Measurements from ENCODE around the gene NXPE3.

Gene NXPE3

DNA sequence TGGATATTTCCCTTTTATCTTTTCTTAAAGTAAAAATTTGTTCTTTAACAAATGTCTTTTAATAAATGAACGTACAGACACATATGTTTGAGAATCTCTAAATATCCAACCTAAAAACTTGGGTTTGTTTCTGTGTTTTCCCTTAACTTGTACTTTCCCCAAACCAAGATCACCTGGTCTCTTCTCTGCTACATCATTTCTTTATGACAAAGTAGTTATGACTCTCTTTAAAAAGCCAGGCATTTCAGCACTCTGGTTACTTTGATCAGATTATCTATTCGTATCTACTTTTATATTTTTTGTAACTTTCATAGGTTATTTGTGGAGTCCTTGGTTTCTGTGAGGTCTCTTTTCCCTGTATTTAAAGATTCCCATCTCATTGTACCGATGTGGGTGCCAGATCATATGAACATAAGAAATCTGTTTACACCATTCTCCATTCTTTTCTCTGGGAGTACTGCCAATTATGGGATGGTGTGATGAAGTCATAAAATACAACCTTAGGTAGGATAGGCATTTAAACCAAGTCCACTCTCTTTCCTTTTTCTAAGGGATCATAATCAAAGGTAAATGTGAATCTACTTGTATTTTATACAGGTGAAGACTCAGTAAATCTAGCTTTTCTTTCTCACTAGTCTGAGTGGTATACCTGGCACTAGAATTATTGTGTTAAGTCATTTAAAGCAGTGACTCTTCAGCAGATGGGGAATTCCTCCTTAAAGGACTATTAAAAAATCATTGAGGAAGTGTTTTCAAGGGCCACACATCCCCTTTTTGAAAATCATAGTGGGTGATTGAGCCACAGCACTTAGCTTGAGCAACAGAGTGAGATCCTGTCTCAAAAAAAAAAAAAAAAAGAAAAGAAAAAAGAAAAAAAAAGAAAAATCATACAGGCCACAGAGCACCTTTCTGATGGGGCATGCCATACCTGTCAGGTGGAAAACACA lies 57.9 kb downstream of the NXPE3 start:
- Histone ChIP-seq H3K4me1 (no peaks in the 10 kb centered on the region), H3K4me3 (ENCODE audit: low read depth, low read length) (no peak overlapping the region), H3K36me3 (no peaks in the 10 kb centered on the region), H3K9me3 (no peaks in the 10 kb centered on the region), H3K27me3 (no peaks in the 10 kb centered on the region)
- TF ChIP-seq CTCF (IDR thresholded peaks at IDR 0.05; ENCODE audit: low read depth, low read length): no peak
- no peak for DNase-seq

DNA sequence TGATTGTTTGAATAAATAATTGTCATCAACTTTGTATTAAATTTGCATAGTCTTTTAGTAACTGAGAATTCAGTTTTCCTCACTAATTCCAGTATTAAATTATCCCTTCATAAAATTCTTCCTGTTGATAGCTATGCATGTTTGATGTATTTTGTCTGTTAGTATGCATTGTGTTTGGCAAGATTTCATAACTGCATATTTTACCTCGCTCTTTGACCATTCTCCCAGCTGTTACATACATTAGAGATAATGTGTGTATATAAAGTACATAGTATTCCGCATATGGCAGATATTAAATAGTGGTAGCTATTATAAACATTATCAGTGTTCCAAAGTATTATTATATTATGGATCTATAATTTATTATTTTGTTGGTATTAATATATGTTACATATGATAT lies 59.7 kb downstream of the NXPE3 start:
- TF ChIP-seq CTCF (IDR thresholded peaks at IDR 0.05; ENCODE audit: low read depth, low read length): no peak
- no peaks in the 10 kb centered on the region for H3K9me3 ChIP-seq
- H3K4me1 ChIP-seq: no peaks in the 10 kb centered on the region
- no peaks in the 10 kb centered on the region for H3K27me3 ChIP-seq
- DNase-seq: no peak
- no peaks in the 10 kb centered on the region for H3K36me3 ChIP-seq
- no peak overlapping the region for H3K4me3 ChIP-seq (ENCODE audit: low read depth, low read length)

- no peak for TF ChIP-seq CTCF (IDR thresholded peaks at IDR 0.05; ENCODE audit: low read depth, low read length)
- H3K9me3 ChIP-seq: no peaks in the 10 kb centered on the region
- H3K36me3 ChIP-seq: no peaks in the 10 kb centered on the region
- H3K4me3 ChIP-seq (ENCODE audit: low read depth, low read length): no peak overlapping the region
- no peaks in the 10 kb centered on the region for H3K27me3 ChIP-seq
- no peaks in the 10 kb centered on the region for H3K4me1 ChIP-seq
- DNase-seq: no peak
Observed at GRCh38 chr3:101840066-101840465, 61.1 kb downstream of the NXPE3 start.

GRCh38 chr3:101842245-101842934 lies 63.4 kb downstream of the NXPE3 start:
- Histone ChIP-seq H3K9me3 (no peaks in the 10 kb centered on the region), H3K4me3 (ENCODE audit: low read depth, low read length) (no peak overlapping the region), H3K27me3 (no peaks in the 10 kb centered on the region), H3K36me3 (no peaks in the 10 kb centered on the region), H3K4me1 (no peaks in the 10 kb centered on the region)
- no peak for DNase-seq
- no peak for TF ChIP-seq CTCF (IDR thresholded peaks at IDR 0.05; ENCODE audit: low read depth, low read length)

GRCh38 chr3:101842935-101843330 lies 63.9 kb downstream of the NXPE3 start:
- no peak for DNase-seq
- no peaks in the 10 kb centered on the region for H3K36me3 ChIP-seq
- no peaks in the 10 kb centered on the region for H3K27me3 ChIP-seq
- H3K9me3 ChIP-seq: no peaks in the 10 kb centered on the region
- H3K4me3 ChIP-seq (ENCODE audit: low read depth, low read length): no peak overlapping the region
- no peak for TF ChIP-seq CTCF (IDR thresholded peaks at IDR 0.05; ENCODE audit: low read depth, low read length)
- no peaks in the 10 kb centered on the region for H3K4me1 ChIP-seq

DNA sequence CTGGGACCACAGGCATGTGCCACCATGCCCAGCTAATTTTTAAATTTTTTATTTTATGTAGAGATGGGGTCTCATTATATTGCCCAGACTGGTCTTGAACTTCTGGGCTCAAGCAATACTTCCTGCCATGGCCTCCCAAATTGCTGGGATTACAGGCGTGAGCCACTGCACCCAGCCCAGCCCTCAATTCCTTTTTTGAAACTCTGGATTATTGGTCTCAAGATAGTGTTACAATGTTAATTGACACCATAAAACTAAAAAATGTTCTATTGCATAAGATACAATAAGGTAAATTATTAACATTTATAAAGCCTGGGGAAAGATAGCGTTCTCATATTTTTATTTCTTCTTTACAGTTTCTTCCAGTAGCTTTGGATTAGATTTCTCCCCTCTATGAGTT lies 66.4 kb downstream of the NXPE3 start:
- Histone ChIP-seq H3K4me3 (ENCODE audit: low read depth, low read length) (no peak overlapping the region), H3K9me3 (no peaks in the 10 kb centered on the region), H3K36me3 (no peaks in the 10 kb centered on the region), H3K4me1 (0 out of 2 replicates have a peak, but pooled peaks cover 3% of the 10 kb centered on the region), H3K27me3 (no peaks in the 10 kb centered on the region)
- TF ChIP-seq CTCF (IDR thresholded peaks at IDR 0.05; ENCODE audit: low read depth, low read length): no peak
- DNase-seq: no peak

Measured in BE2C (cell line).